GM21447 (cell line): Measurements from ENCODE around the gene EIF2B5.

Experiments
- ATAC-seq: cut with Tn5 transposase; IDR thresholded peaks from one replicate; pipeline ENCODE4 v1.9.1; 2021; ENCODE audit not compliant: unreplicated experiment

EIF2B5 gene

DNA sequence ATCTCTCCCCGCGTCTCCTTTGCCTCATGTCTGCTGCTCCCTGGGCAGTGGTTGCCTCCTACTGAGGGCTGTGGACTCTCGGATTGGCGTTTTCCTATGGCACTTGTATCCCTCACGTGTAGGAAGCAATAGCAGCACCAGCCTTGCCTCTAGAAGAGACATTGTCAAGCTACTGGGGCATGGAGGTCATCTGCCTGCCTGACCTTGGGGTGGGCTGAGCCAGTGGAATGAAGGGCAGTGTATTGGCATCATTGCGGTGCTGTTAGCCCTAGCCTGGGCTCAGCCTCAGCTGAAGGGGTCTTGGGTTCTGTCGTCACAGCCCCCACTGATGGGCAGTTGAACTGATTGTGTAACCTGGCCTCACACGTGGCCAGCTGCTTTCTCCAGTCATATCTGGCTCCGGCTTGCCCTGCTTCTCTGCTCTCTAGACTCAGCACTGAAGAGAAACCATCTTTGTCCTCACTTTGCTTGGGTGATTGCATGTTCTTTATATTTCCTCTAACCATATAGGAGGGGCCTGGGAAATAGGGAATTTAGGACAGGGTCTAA, 58.9 kb downstream of the EIF2B5 start:
- no peak for ATAC-seq
